ENCODE measurements around the gene ATP6V0C. TPM values are rescaled to one million over a fixed set of nuclear protein-coding genes. Genes with fewer than 3 reads are reported as not detected.

ATP6V0C gene
- polyA plus RNA-seq, 1 experiment = 32.9 TPM

DNA sequence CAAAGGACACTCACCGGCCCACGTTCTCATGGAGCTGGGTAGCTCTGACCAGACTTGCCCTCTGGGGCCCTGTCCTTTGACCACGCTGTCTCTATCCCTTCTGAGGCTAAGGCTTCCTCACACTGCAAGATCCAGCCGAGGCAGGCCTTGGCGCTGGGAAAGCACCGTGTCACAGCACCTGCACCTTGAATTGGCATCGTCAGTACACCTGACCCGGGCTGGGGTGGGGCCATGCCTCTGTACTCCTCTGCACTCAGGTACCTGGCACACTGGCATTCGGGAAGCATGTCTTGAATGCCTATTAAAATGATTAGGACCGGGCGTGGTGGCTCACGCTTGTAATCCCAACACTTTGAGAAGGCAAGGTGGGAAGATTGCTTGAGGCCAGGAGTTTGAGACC, 32.8 kb upstream of the ATP6V0C start:
- CTCF ChIA-PET = interaction anchor here (1.2 kb wide), 1 partner anchor 11 kb away, joined by 4 read pairs; no protein-coding TSS in a partner anchor
- Histone ChIP-seq H3K4me3 (ENCODE audit: low read depth, low read length) (no peak overlapping the region), H3K36me3 (ENCODE audit: control insufficient read depth, insufficient read depth, low read length) (peaks cover 2% of the 10 kb centered on the region; the same call in 1 of the 2 replicates), H3K27me3 (ENCODE audit: control insufficient read depth, insufficient read depth, low read length) (no peaks in the 10 kb centered on the region)
- POLR2A ChIA-PET = no interaction called here
- TF ChIP-seq, protein P1, sequence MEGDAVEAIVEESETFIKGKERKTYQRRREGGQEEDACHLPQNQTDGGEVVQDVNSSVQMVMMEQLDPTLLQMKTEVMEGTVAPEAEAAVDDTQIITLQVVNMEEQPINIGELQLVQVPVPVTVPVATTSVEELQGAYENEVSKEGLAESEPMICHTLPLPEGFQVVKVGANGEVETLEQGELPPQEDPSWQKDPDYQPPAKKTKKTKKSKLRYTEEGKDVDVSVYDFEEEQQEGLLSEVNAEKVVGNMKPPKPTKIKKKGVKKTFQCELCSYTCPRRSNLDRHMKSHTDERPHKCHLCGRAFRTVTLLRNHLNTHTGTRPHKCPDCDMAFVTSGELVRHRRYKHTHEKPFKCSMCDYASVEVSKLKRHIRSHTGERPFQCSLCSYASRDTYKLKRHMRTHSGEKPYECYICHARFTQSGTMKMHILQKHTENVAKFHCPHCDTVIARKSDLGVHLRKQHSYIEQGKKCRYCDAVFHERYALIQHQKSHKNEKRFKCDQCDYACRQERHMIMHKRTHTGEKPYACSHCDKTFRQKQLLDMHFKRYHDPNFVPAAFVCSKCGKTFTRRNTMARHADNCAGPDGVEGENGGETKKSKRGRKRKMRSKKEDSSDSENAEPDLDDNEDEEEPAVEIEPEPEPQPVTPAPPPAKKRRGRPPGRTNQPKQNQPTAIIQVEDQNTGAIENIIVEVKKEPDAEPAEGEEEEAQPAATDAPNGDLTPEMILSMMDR (IDR thresholded peaks at IDR 0.05; ENCODE audit: insufficient read depth, low read depth, low read length) = no peak
- DNase-seq (ENCODE audit: low read depth) = no peak

DNA sequence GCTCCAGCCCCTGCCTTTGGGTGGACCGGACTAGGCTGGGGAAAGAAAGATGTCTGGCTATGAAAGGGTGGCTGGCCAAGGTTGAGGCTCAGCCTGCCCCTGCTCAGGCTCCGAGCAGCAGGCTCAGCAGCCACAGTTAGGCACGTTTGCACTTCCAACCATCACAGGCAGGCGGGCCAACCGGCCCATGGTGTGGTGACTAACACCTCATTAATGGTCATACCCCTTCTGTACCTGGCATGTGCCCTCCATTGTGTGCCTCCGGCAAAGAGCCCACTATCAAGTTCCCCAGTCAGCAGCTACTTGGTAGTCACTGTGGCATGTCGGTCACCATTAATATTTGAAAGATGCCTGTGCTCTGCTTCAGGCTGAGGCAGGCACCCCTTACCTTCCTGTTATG, 32.1 kb upstream of the ATP6V0C start:
- POLR2A ChIA-PET = no interaction called here
- H3K36me3 ChIP-seq (ENCODE audit: control insufficient read depth, insufficient read depth, low read length) = peaks cover 7% of the 10 kb centered on the region
- no peak for DNase-seq (ENCODE audit: low read depth)
- no peak overlapping the region for H3K4me3 ChIP-seq (ENCODE audit: low read depth, low read length)
- CTCF ChIA-PET = interaction anchor here (1.2 to 8.3 kb wide), 2 partner anchors 11 to 20 kb away, joined by 4 to 63 read pairs; no protein-coding TSS in a partner anchor
- TF ChIP-seq, protein P1 (IDR thresholded peaks at IDR 0.05; ENCODE audit: insufficient read depth, low read depth, low read length) = no peak
- no peaks in the 10 kb centered on the region for H3K27me3 ChIP-seq (ENCODE audit: control insufficient read depth, insufficient read depth, low read length)

DNA sequence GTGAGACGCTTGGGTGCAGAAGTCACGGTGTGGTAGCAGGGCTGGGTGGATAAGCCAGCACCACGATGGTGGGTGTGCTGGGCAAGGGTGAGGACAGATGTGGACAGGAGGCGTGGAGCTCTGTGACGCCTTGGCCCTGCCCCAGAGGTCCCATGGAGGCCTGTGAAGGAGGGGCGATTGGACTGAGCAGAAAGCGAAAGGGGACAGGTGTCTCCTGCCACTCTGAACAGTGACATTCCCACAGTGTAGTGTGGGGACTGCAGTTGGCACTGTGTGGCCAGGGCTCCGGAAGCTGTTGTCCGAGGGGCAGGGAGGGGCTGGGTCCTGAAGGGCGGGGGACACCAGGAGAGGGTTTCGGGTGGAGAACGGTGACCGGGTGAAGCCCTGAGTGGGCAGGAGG, 31.5 kb upstream of the ATP6V0C start:
- no peak for DNase-seq (ENCODE audit: low read depth)
- Histone ChIP-seq H3K4me3 (ENCODE audit: low read depth, low read length) (no peak overlapping the region), H3K27me3 (ENCODE audit: control insufficient read depth, insufficient read depth, low read length) (no peaks in the 10 kb centered on the region), H3K36me3 (ENCODE audit: control insufficient read depth, insufficient read depth, low read length) (peaks cover 7% of the 10 kb centered on the region)
- ChIA-PET CTCF (interaction anchor here (1.1 to 8.3 kb wide), 4 partner anchors 9 to 59 kb away, joined by 4 to 63 read pairs (median 4); no protein-coding TSS in a partner anchor), POLR2A (interaction anchor here (0.6 kb wide), 1 partner anchor 213 kb away, joined by 9 read pairs; no protein-coding TSS in a partner anchor)
- TF ChIP-seq, protein P1 (IDR thresholded peaks at IDR 0.05; ENCODE audit: insufficient read depth, low read depth, low read length) = no peak

DNA sequence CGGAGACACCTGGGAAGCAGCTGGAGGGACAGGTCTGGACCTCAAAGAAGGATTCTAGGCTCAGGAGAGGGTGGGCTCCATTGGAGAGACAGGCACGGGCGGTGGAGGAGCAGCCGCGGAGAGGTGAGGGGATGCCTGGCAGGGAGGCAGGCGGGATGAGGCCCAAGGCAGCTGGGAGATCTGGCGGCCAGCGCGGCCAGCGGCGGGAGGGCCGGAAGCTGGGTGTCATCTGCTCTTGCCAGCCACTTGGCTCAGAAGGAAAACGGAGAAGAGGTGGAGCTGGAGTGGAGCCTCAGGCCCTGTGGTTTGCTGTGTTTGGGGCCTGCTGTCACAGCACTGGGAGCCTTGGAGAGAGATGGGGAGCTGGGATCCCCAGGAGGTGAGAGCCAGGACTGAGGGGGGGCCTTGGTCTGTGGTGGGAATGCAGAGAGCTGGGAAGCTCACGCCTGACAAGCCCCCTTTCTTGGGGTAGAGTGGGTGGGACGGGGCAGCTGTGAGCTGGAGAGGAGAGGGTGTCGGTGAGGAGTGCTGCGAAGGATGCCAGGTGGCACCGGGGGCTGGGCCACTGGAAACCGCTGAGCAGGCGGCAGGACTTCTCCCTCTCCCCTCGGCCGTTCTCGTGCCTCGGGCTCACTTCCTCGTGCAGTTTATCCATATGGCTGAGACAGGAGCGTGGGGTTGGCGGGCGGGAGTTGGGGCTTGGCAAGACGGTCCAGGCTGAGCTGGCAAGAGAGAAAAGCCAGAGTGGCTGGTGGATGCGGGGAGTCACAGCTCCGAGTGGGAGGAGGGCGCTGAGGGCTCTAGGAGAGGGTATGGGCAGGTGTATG, 30.8 kb upstream of the ATP6V0C start:
- CTCF ChIA-PET = interaction anchor here (0.6 to 8.3 kb wide), 7 partner anchors 10 to 442 kb away, joined by 3 to 63 read pairs (median 4); partner anchors contain the start of gene NTN3
- H3K4me3 ChIP-seq (ENCODE audit: low read depth, low read length) = peak overlapping the region; percentile 40
- POLR2A ChIA-PET = interaction anchor here (0.6 kb wide), 1 partner anchor 214 kb away, joined by 9 read pairs; no protein-coding TSS in a partner anchor
- DNase-seq (ENCODE audit: low read depth) = no peak
- TF ChIP-seq, protein P1 (IDR thresholded peaks at IDR 0.05; ENCODE audit: insufficient read depth, low read depth, low read length) = no peak
- H3K36me3 ChIP-seq (ENCODE audit: control insufficient read depth, insufficient read depth, low read length) = peaks cover 7% of the 10 kb centered on the region
- no peaks in the 10 kb centered on the region for H3K27me3 ChIP-seq (ENCODE audit: control insufficient read depth, insufficient read depth, low read length)

All from BJ (cell line).